Common myeloid progenitor, CD34-positive (primary cell): ENCODE results near the gene CMTM8.

Experiments
- CTCF ChIA-PET: fragments of 350-600 bp; sonication (Branson Sonifier 250); formaldehyde crosslinking; loops from one replicate; lab custom pipeline; 2021; ENCODE audit warnings: antibody characterized with exemption; lab: Charles Lee
- POLR2A ChIA-PET: fragments of 350-600 bp; sonication (Branson Sonifier 250); formaldehyde crosslinking; loops from one replicate; lab custom pipeline; 2021; ENCODE audit warnings: antibody characterized with exemption; lab: Charles Lee
- DNase-seq, 3 donors: peaks; one replicate each; pipeline versions ENCODE4 v3.0.0 to v3.0.0-alpha.2; 2013
- H3K27ac ChIP-seq, 2 experiments: 1 replicate in 1 of 2; 2 replicates in 1 of 2; pipeline ENCODE4 v1.7.0; 2013; ENCODE audit warnings: inconsistent platforms in 2 of 2, low read length in 2 of 2, mild to moderate bottlenecking in 2 of 2, low read depth in 1 of 2, moderate library complexity in 1 of 2; ENCODE audit not compliant: severe bottlenecking in 2 of 2, insufficient read depth in 1 of 2, poor library complexity in 1 of 2
- H3K27me3 ChIP-seq, 5 experiments: replicated peaks in 2 of 5; 1 replicate in 3 of 5; 2 replicates in 2 of 5; pipeline versions ENCODE4 v1.6.1 to v1.7.0; 2013; ENCODE audit warnings: low read length in 4 of 5, mild to moderate bottlenecking in 2 of 5, moderate library complexity in 2 of 5, inconsistent platforms in 1 of 5; ENCODE audit not compliant: insufficient read depth in 5 of 5, control insufficient read depth in 4 of 5
- H3K36me3 ChIP-seq, 4 experiments: 1 replicate in 2 of 4; 2 replicates in 2 of 4; pipeline versions ENCODE4 v1.6.1 to v1.7.0; 2013; ENCODE audit warnings: low read length in 3 of 4, control low read depth in 1 of 4, mild to moderate bottlenecking in 1 of 4; ENCODE audit not compliant: control insufficient read depth in 4 of 4, insufficient read depth in 4 of 4
- H3K4me1 ChIP-seq, 4 experiments: 1 replicate in 3 of 4; 2 replicates in 1 of 4; pipeline versions ENCODE4 v1.6.1 to v1.7.1; 2013; ENCODE audit warnings: low read length in 3 of 4, mild to moderate bottlenecking in 3 of 4, control low read depth in 1 of 4, inconsistent platforms in 1 of 4, moderate library complexity in 1 of 4; ENCODE audit not compliant: control insufficient read depth in 4 of 4, insufficient read depth in 4 of 4; ENCODE audit errors: control extremely low read depth in 1 of 4
- H3K4me3 ChIP-seq, 7 experiments: 1 replicate in 4 of 7; 2 replicates in 3 of 7; pipeline versions ENCODE4 v1.5.1 to v1.7.0; 2013; ENCODE audit warnings: mild to moderate bottlenecking in 7 of 7, low read length in 6 of 7, moderate library complexity in 6 of 7, inconsistent platforms in 2 of 7, low read depth in 2 of 7, control low read depth in 1 of 7; ENCODE audit not compliant: insufficient read depth in 4 of 7, control insufficient read depth in 1 of 7; ENCODE audit errors: extremely low read depth in 1 of 7
- H3K9me3 ChIP-seq, 5 experiments: 1 replicate in 4 of 5; 2 replicates in 1 of 5; pipeline versions ENCODE4 v1.6.1 to v1.7.1; 2013; ENCODE audit warnings: low read length in 4 of 5, mild to moderate bottlenecking in 2 of 5, inconsistent platforms in 1 of 5, low read depth in 1 of 5, moderate library complexity in 1 of 5; ENCODE audit not compliant: control insufficient read depth in 4 of 5, insufficient read depth in 2 of 5; ENCODE audit errors: control extremely low read depth in 1 of 5
- WGBS: methylation state at CpG from one replicate; pipeline ENCODE4 v1.1.5; 2013; ENCODE audit not compliant: insufficient coverage; 5-methylcytosine and 5-hydroxymethylcytosine counted together

CMTM8 gene

GRCh38 chr3:32397941-32398340 is 159.5 kb downstream of the CMTM8 start:
- H3K27me3 ChIP-seq: no peaks in the 10 kb centered on the region
- H3K27ac ChIP-seq: peak overlapping the region in 1 of 2 experiments; percentile 35
- peaks cover 13 to 87% (median 53%) of the 10 kb centered on the region in 4 experiments for H3K4me1 ChIP-seq
- no peaks in the 10 kb centered on the region for H3K9me3 ChIP-seq
- ChIA-PET CTCF (interaction anchor here (0.6 to 8.3 kb wide), 7 partner anchors 10 to 96 kb away, joined by 3 to 132 read pairs (median 4); no protein-coding TSS in a partner anchor), POLR2A (no interaction called here)
- no peak overlapping the region for H3K4me3 ChIP-seq
- peaks cover 0 to 14% (median 0%) of the 10 kb centered on the region in 4 experiments for H3K36me3 ChIP-seq
- no peak for DNase-seq
- 100% methylated on average over 1 of the region's 2 CpGs for WGBS

GRCh38 chr3:32398531-32398930 is 160.1 kb downstream of the CMTM8 start:
- H3K9me3 ChIP-seq: no peaks in the 10 kb centered on the region
- no peak for DNase-seq
- WGBS: 38% methylated on average over 4 of the region's 10 CpGs
- no peak overlapping the region for H3K4me3 ChIP-seq
- POLR2A ChIA-PET: no interaction called here
- H3K4me1 ChIP-seq: peaks cover 15 to 91% (median 56%) of the 10 kb centered on the region in 4 experiments
- peaks cover 0 to 14% (median 0%) of the 10 kb centered on the region in 4 experiments for H3K36me3 ChIP-seq
- H3K27ac ChIP-seq: peak overlapping the region in 1 of 2 experiments; percentile 35
- CTCF ChIA-PET: interaction anchor here (0.6 to 8.3 kb wide), 6 partner anchors 11 to 96 kb away, joined by 3 to 132 read pairs (median 4); no protein-coding TSS in a partner anchor
- H3K27me3 ChIP-seq: no peaks in the 10 kb centered on the region

GRCh38 chr3:32399030-32399620 is 160.6 kb downstream of the CMTM8 start:
- no peaks in the 10 kb centered on the region for H3K9me3 ChIP-seq
- peak overlapping the region in 1 of 2 experiments; percentile 49 for H3K27ac ChIP-seq
- ChIA-PET POLR2A (no interaction called here), CTCF (interaction anchor here (0.7 to 8.3 kb wide), 10 partner anchors 8 to 69 kb away, joined by 3 to 132 read pairs (median 4); no protein-coding TSS in a partner anchor)
- 100% methylated on average over 1 of the region's 2 CpGs for WGBS
- peak; percentile 74 to 91 (median 82) for DNase-seq
- H3K36me3 ChIP-seq: peaks cover 0 to 14% (median 0%) of the 10 kb centered on the region in 4 experiments
- no peaks in the 10 kb centered on the region for H3K27me3 ChIP-seq
- H3K4me1 ChIP-seq: peaks cover 17 to 90% (median 59%) of the 10 kb centered on the region in 4 experiments
- no peak overlapping the region for H3K4me3 ChIP-seq

- Histone ChIP-seq H3K27me3 (no peaks in the 10 kb centered on the region), H3K4me1 (peaks cover 21 to 90% (median 65%) of the 10 kb centered on the region in 4 experiments), H3K36me3 (peaks cover 0 to 22% (median 1%) of the 10 kb centered on the region in 4 experiments), H3K9me3 (no peaks in the 10 kb centered on the region), H3K4me3 (peak overlapping the region in 6 of 7 experiments; percentile 16 to 69 (median 56)), H3K27ac (peak overlapping the region; percentile 84 to 91)
- no peak for DNase-seq
- 17% methylated on average over 7 of the region's 11 CpGs for WGBS
- CTCF ChIA-PET: interaction anchor here (0.8 to 8.3 kb wide), 9 partner anchors 9 to 89 kb away, joined by 3 to 132 read pairs (median 4); no protein-coding TSS in a partner anchor
- POLR2A ChIA-PET: interaction anchor here (1.2 to 2.0 kb wide), 3 partner anchors 10 to 29 kb away, joined by 3 to 7 read pairs (median 4); no protein-coding TSS in a partner anchor
These were observed 162.6 kb downstream of the CMTM8 start for GRCh38 chr3:32401126-32401525.

- H3K36me3 ChIP-seq: peaks cover 0 to 24% (median 1%) of the 10 kb centered on the region in 4 experiments
- no peaks in the 10 kb centered on the region for H3K27me3 ChIP-seq
- ChIA-PET POLR2A (interaction anchor here (1.3 to 2.0 kb wide), 3 partner anchors 11 to 22 kb away, joined by 4 to 7 read pairs (median 4); no protein-coding TSS in a partner anchor), CTCF (interaction anchor here (0.8 to 8.3 kb wide), 10 partner anchors 9 to 66 kb away, joined by 3 to 132 read pairs (median 6); no protein-coding TSS in a partner anchor)
- peak overlapping the region; percentile 84 to 91 for H3K27ac ChIP-seq
- H3K4me3 ChIP-seq: peak overlapping the region in 5 of 7 experiments; percentile 23 to 69 (median 64)
- under 1% methylated on average over 38 of the region's 41 CpGs for WGBS
- peak; percentile 80 to 98 (median 97) for DNase-seq
- H3K9me3 ChIP-seq: no peaks in the 10 kb centered on the region
- H3K4me1 ChIP-seq: peaks cover 25 to 90% (median 64%) of the 10 kb centered on the region in 4 experiments
These were observed 163.1 kb downstream of the CMTM8 start for GRCh38 chr3:32401556-32402081.

- H3K36me3 ChIP-seq: peaks cover 0 to 30% (median 1%) of the 10 kb centered on the region in 4 experiments
- no peak overlapping the region for H3K4me3 ChIP-seq
- CTCF ChIA-PET: interaction anchor here (1.1 to 5.9 kb wide), 8 partner anchors 9 to 64 kb away, joined by 3 to 27 read pairs (median 6); no protein-coding TSS in a partner anchor
- H3K9me3 ChIP-seq: no peaks in the 10 kb centered on the region
- DNase-seq: peak in 1 of 3 donors; percentile 42
- H3K27me3 ChIP-seq: no peaks in the 10 kb centered on the region
- H3K4me1 ChIP-seq: peaks cover 31 to 95% (median 69%) of the 10 kb centered on the region in 4 experiments
- POLR2A ChIA-PET: interaction anchor here (1.5 kb wide), 1 partner anchor 24 kb away, joined by 4 read pairs; no protein-coding TSS in a partner anchor
- 60% methylated on average over 2 of the region's 3 CpGs for WGBS
- H3K27ac ChIP-seq: peak overlapping the region in 1 of 2 experiments; percentile 91
These were observed 165.2 kb downstream of the CMTM8 start for GRCh38 chr3:32403663-32404062.
